ENCODE data around the gene RNASE3.
"Not testable (repeated sequence)": the region's sequence is repeated elsewhere in the genome, so short reads cannot be mapped to it uniquely, and the experiment has no call there.

RNASE3 gene

DNA sequence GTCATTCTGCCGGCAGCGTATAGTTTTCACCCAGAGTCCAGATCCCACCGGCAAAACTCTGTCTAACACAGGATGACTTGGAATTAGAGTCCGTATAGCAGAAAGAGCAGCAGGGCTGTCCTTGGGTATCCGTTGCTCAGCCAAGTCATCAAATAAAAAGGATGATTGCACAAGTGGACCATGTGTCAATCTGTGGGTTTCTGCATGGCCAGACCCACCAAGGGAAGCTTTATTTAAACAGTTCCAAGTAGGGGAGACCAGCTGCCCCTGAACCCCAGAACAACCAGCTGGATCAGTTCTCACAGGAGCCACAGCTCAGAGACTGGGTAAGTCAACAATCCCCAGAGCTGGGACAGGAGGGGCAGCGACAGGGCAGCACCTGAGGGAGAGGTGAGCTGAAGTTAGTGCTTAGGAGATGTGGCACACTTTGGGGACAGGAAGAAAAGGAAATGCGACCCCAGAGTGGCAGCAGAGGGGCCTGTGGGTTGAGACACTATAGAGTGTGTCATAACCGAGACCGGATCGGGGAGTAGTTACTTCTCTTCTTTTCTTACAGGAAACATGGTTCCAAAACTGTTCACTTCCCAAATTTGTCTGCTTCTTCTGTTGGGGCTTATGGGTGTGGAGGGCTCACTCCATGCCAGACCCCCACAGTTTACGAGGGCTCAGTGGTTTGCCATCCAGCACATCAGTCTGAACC lies at the start of gene RNASE3:
RNASE3 (plus strand) TSS at position 260 of the 700 bp plus-strand sequence; CDS start at position 562, 302 bp downstream.
- not testable (repeated sequence) for DNase-seq

DNA sequence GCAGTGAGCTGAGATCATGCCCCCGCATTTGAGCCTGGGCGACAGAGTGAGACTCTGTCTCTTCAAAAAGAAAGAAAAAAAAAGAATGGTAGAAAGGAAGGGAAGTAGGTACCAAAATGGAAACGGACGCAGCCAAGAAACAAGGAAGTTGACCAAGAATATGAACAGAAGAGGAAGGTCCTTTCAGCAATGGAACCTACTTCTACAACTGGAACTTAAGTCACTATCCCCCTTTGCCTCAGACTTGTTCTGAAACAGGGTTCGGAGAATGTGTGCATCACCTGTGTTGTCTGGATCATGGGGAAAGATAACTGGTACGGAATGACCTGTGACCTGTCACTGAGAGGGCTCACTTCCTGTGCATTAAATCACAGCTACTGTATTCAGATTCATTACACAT lies 44.6 kb upstream of the RNASE3 start:
- DNase-seq: no peak

DNA sequence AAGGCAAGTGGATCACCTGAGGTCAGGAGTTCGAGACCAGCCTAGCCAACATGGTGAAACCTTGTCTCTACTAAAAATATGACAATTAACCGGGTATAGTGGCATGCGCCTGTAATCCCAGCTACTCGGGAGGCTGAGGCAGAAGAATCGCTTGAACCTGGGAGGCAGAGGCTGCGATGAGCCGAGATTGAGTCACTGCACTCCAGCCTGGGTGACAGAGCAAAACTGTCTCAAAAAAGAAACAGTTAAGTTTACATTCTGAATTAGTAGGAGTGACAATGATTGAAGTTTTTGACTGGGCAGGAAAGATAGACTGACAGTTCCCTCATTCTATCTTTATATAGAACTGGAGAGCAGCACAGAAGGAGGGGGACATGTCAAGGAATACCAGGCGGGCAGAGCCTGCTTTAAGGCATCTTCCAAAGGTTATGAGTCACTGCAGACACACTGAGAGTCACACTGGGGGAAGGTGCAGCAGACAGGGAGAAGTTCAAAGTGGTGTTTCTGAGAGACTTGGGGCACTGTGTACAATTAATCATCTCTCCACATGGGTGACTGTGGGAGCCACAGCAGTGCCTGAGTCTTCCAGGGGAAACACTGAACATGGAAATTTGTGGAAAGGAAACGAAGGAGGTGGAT lies 42.8 kb upstream of the RNASE3 start:
- DNase-seq: no peak

DNA sequence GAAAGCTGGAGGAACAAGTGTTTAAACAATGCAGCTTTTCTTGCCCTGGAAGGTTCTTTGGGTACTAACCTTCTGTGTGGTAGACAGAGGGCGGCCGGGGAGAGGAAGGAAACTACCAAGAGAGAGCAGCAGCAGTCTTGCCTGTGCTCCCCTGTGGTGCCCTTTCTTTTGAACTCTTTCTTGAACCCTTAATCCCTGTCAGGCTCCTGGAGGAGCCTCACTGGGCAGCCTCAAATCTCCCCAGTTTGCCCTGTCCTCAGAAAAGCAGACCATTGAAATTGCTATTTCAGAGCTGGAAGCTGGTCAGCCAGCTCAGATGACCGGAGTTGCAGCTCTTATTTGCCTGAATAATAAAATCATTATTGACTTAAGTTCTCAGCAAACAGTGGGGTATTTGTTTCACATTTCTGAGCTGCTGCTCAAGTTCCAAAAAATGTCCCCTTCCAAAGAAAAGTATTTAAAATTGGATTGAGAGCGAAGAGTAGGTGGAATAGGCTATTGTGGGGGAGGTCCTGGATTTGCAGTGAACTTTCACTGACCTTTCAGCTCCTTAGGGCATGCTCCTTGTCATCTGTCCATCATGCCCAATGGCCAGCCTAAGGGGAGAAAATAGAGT lies 42.1 kb upstream of the RNASE3 start:
- DNase-seq: no peak

DNA sequence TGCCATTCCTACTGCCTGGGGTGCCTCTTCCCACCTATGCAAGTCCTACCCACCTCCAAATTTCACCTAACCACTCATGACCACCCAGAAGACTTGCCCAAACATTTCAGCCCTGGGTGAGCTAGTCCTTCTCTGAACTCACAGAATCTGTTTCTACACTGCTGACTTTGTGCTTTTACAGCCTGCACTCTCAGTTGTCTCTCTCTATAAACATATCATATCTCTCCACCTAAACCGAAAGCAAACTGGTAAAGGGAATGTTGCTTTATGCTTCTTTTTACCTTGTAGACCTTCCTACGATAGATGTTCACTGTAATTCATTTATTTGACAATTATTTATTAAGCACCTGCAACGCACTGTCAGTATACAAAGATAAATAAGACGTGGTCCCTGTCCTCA lies 38.1 kb upstream of the RNASE3 start:
- no peak for DNase-seq

DNA sequence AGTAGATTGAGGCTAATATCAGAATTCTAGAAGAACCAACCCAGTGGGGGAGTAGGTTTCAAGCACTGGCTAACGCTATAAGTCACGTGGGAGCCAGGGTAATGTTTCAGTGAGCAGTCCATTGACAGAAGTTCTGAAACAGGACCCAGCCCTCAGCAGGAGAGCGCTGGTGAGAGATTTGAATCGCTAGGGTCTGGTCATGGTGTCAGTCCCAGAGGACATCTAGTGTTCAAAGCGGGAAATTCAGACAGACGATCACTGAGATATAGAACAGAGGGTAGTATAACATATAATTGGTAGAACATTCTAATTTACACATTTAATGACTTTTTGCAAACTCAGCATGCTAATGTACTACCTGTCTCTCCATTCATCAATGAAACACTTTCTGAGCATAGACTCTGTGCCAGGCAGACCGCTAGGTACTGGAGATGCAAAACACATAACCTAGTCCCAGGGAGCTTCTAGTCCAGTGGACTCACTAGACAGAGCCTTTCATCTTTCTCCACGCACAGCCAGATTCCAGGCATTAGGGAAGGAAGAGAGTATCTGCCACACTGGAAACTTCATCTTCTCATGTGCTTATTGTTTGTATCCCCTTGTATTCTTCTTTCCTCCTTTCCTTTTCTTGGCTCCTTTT lies 35.4 kb upstream of the RNASE3 start:
- DNase-seq: no peak

DNA sequence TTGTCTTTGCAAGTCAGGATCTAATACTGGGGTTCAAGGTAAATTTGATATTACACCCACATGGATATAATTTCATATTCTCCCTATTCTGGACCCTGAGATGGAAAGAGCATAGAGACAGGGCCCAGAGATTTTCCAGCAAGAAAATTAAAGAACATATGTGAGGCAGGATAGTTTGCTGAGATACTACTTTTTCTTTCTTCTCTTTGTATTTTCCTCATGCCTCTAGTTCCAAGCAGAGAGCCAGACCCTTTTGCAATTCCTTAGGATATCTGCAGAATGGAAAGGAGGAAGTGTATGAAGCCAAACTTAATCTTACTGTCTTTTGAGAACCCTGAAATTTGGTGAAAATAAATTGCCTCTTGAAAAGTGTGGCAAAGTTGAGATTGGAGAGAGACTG lies 34.0 kb upstream of the RNASE3 start:
- DNase-seq: no peak

DNA sequence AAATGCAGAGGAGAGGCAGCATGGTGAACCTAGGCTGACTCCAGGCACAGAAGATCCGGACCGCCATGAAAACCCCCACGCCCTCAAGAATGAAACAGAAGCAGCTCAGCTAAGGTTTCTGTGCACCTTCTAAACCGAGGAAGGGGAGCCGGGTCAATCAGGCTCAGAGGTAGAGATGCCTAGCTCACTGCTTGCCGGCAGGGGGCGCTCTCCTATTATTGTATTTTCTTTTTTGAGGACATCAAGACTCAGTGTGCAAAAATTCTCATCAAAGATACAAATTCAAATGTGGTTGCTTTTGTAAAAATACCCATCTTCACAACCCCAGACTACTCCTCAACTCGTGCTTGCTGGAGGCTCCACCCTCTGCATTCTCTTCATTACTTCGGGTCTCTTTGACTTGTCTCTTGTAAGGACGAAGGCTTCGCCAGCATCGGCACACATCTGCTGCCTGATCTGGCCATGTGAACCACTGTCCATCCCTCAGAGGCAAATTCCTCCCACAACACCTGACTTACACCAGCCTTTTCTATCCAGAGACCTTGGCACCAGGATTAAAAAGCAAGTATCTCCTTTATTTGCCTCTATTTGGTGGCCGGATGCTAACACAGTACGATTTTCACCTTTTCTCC lies 33.4 kb upstream of the RNASE3 start:
- DNase-seq: no peak

DNA sequence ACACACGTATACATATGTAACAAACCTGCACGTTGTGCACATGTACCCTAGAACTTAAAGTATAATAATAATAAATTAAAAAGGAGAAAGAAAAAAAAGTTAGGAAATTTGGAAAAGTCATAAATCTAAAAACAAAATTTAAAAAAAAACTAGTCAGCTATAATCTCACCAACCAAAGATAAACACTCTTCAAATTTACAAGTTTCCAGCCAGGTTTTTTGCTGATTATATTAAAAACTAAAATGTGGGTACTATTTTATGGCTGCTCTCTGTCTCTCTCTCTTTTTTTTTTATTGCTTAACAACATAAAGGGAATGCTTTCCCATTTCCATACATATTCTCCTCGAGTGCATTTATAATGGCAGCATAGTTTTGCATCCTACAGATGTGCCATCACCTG lies 25.0 kb upstream of the RNASE3 start:
- no peak for DNase-seq

DNA sequence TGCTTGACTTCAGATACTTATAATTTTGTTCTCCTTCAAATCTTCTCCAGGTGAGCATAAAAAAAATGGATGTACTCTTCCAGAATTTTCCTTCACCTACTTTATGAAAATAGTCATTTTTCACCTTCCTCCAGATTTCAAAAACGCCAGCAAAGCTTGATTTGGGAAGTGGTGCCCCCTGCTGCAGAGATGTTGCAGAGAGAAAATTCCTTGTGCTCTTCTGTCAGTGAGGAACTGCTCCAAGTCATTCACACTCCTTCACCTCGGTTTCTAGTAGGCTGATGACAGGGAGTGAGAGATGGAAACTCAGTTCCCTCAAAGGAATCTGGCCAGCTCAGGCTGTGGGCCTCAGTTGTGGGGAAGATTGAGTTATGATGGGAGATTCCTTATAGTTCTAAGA lies 24.2 kb upstream of the RNASE3 start:
- no peak for DNase-seq

DNA sequence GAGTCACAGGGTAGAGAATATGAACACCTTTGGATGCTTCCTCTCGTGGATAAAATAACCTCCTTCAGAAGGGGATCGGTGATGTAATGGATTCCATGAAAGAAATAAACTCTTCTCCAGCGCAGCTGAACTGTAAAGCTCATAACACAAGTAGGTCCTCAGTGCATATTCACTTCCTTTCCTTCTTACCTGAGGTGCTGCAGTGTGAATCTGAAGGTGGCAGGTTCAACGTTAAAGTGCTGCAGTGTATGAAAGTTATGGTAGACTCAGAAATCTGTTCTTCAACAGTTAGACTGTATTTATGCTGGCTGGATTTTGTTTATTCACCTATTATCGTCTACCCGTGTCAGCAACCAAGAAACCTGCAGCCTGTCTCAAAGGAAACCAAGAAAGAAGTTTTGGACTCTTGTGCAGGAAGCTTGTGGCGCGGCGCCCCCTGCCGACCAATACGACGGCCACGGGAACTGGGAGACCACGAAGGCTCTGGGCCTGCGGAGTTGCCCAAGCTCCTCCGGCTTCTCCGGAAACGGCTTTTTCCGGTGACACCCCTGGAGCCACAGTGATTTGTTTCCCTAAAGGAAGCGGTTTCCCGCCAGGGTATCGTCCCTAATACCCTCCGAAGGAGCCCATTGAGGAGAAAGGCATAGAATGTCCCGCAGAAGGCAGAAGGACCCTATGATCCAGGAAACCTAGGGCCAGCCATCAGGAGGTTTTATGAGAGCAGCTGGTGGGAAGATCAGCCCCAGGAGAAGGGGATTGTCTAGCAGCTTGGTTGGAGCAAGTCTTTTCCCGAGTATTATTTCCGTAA lies 17.6 kb upstream of the RNASE3 start:
- no peak for DNase-seq

DNA sequence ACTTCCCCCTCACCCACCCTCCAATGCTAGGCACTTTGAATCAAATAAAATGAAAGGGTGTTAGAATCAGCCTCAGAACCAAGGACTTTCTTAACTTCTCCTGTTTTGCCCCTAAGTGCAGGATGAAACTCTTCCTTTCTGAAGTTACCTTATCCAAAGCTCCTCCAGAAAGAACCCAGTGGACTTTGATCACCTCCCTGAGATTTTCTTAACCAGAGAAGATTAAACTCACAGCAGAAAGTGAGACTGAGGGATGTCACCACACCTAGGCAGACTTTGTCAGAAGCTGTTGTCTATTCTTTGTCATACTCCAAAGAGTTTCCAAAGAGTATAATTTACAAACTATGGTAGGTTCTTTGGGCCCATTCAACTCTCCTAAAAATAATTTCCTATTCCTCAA lies 14.2 kb upstream of the RNASE3 start:
- DNase-seq: no peak

DNA sequence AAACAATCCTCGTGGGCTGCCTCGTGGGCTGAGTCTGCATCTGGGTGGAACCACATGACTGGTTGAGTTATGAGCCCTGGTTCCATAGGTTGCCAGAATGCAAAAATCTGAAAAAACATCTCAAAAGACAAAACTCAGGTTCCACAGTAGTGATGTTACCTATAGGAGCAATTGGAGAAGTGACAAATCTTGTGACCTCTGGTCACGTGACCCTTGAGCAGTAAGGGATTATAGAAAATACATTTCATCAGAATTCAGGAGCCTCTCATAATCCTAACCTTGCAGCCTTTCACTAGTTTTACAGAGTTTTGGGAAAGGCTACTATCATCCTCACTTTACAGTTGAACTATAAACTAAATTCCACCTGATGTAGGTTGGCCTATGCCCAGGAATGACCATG lies 12.5 kb upstream of the RNASE3 start:
- no peak for DNase-seq

DNA sequence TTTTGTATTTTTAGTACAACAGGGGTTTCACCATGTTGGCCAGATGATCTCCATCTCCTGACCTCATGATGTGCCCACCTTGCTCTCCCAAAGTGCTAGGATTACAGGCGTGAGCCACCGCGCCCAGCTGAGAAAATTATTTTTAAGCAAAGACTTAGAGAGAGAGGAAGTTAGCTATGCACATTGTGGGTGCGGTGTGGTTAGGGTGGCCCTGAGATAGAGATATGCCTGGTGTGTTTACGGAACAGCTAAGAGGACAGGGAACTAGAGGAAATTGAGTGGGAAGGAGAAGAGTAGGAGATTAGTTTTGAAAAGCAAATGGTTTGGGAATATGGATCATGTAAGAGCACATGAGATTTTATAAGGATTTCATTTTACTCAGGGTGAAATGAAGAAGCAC lies 10.0 kb upstream of the RNASE3 start:
- not testable (repeated sequence) for DNase-seq

DNA sequence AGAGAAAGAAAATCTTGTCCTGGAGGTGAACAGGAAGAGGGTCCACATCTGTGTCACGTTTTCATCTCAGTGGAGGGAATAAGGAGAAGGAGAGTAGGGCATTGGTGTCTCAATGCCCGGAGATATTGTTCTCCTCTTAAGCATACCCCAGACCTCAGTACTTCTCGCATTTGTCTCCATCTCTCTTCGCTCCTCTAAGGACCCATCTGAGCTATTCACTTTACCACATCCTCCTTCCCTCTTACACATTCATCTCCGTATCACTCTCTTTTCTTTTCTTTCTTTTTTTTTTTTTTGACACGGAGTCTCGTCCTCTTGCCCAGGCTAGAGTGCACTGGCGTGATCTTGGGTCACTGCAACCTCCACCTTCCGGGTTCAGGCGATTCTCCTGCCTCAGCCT lies 8.4 kb upstream of the RNASE3 start:
- not testable (repeated sequence) for DNase-seq

DNA sequence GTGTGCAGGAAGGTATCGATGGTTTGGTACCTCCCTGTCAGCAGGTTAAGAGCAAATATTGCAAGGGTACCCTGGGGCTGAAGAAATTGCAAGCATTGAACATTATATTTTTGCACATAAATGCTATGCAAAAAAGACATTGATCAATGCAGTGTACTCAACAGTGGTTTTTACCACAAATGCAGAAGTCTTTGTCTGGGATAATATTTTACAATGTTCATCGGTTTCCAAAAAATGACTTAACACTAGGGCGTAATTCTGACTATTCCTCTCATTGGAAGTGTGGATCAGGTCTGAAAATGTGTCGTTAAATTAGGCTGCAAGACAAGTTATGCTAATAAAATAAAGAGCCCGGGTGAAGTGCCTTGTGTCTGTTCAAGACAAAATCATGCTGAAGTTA lies 2.8 kb upstream of the RNASE3 start:
- not testable (repeated sequence) for DNase-seq

DNA sequence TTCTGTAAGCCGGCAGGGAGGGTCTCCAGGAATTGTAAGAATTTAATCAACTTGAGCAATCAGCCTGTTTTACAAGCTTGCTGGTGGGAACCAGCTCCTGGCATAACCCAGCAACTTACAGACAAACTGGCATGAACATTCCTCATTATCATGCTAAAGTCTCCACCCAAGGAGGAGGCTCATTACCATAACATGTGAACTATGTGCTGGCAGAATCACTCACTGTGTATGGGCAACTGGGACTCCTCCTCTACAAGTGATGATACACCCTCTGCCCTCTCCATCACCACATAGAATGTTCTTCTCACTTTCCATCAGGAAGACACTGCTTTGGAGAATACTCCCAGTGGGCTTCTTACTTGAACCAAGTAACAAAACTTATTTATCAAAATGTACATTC lies 4.1 kb downstream of the RNASE3 start:
- DNase-seq: not testable (repeated sequence)

DNA sequence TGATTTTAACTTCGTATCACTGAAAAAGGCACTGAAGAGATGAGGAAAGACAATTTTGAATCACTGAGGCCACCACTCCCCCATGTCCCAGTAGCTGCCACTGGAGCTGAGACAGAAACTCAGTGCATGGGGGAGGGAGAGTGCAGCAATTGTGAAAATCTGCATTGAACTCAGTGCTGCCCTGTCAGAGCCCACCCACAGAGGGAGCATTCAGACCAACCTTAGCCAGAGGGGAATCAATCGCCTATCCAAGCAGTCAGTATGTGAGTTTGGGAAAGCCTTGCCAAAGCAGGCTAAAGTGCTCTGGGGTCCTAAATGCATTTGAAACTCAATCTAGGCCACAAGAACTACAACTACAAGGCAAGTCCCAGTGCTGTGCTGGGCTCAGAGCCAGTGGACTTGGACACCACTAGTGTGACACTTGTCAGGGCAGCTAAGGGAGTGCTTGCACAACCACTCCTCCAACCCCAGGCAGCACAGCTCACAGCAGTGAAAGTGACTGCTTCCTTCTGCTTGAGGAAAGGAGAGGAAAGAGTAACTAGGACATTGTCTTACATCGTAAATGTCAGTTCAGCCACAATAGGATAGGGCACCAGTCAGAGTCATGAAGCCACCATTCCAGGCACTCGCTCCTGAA lies 13.3 kb downstream of the RNASE3 start:
- DNase-seq: no peak

DNA sequence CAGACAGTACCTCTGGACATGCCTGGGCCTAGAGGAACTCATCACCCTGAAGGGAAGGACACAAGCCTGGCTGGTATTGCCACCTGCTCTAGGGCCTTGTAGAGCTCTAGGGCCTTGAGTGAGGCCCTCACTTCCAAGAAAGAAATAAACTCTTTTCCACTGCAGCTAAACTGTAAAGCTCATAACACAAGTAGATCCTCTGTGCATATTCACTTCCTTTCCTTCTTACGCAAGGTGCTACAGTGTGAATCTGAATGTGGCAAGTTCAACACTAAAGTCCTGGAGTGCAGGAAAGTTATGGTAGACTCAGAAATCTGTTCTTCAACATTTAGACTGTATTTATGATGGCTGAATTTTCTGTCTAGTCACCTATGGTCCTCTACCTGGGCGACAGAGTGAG lies 14.5 kb downstream of the RNASE3 start:
- no peak for DNase-seq

DNA sequence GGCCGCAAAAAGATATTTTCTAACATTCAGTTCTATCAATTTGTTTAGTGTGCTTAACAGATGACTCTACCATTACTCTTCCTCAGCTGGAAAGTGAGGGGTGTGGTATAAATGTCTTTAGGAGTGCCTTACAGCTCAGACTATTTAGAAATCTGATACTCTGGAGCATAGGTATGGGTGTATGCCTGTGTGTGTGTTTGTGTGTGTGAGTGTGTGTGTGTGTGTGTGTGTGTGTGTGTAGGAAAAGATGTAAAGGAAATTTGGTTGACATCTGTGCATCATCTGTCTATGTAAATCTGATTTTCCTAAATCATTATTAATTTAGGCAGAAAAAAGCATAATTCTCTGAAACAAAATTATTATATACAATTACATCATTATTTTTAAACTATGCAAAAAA lies 16.0 kb downstream of the RNASE3 start:
- DNase-seq: no peak

DNA sequence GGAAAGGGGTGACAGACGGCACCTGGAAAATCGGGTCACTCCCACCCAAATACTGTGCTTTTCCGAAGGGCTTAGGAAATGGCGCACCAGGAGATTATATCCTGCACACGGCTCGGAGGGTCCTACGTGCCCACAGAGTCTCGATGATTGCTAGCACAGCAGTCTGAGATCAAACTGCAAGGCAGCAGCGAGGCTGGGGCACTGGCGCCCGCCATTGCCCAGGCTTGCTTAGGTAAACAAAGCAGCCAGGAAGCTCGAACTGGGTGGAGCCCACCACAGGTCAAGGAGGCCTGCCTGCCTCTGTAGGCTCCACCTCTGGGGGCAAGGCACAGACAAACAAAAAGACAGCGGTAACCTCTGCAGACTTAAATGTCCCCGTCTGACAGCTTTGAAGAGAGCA lies 19.6 kb downstream of the RNASE3 start:
- DNase-seq: not testable (repeated sequence)

Data from NCI-H2029 treated with DMSO at 0.1 percent for 48 hours (cell line).